HG02798 (cell line): ENCODE data around the gene DPYSL4.

ENCODE experiments used
- ATAC-seq: cut with Tn5 transposase; IDR thresholded peaks from one replicate; pipeline ENCODE4 v1.9.1; 2021; ENCODE audit warnings: mild to moderate bottlenecking; ENCODE audit not compliant: unreplicated experiment, poor library complexity

DPYSL4 gene

GRCh38 chr10:132224343-132225072 is 37.8 kb downstream of the DPYSL4 start:
- ATAC-seq, result no peak

DNA sequence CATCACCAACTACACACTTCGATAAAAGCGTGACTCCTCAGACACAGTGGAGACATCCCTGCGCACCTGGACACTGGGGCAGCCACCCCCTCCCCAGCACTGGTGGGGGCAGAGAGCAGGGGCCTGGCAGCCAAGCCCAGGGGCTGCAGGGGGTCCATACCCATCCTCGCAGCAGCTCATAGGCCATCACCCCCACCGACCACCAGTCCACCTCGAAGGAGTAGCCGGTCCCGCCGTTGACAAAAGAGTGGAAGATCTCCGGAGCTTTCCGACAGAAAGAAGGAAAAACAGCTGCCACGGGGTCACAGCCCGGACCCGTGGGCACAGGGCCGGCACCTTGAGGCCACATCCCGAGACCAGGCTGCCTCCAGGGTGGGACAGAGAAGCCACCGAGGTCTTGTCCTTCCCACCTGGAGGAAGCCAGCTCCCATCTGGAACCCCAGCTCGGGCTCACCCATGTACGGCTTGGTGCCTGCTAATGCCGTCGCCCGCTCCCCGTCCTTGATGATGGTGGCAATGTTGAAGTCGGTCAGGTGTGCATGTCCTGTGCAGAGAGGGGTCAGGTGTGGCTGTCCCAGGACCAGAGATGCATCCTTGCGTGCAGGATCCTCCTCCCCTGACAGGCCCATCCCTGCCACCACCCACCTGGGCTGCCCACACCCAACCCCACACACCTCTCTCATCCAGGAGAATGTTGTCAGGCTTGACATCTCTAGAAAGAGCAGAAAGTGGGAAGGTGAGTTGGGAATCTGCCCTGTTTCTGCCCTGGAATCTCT is 38.5 kb downstream of the DPYSL4 start:
- ATAC-seq, result no peak

- ATAC-seq, result no peak
These were observed 39.1 kb downstream of the DPYSL4 start for GRCh38 chr10:132225849-132226205.

DNA sequence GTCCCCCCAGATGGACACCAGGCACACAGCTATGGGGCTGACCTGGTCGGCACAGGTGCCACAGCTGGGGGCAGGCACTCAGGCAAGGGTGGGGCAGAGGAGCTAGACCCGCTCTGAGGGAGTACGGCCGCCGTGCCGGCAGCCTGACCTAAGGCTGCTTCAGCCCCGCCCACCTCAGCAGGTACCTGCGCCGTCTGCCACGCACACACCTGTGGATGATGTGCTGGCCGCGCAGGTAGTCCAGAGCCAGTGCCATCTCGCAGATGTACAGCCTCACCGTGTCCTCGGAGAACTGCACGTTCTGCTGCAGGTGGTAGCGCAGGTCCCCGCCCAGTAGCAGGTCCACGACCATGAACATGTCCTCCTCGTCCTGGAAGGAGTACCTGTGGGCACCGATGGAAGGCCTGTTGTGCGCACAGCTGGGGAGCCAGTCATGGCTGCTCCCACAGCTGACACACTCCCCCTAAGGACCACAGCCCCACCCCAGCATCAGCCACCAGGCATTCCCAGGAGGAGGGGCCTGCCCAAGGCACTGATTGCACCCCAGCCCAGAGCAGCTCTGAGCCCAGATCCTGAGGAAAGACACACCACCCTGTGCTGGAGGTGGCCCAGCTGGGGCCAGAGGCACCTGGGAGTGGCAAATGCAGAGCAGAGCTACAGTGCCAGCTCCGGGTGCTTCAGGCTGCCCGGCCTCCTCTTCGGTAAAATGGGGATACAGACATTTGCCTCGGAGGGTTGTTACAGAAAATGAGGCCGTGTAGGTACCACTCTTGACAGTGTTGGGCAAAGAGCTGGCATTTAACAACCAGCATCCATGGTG is 40.0 kb downstream of the DPYSL4 start:
- ATAC-seq, result no peak

DNA sequence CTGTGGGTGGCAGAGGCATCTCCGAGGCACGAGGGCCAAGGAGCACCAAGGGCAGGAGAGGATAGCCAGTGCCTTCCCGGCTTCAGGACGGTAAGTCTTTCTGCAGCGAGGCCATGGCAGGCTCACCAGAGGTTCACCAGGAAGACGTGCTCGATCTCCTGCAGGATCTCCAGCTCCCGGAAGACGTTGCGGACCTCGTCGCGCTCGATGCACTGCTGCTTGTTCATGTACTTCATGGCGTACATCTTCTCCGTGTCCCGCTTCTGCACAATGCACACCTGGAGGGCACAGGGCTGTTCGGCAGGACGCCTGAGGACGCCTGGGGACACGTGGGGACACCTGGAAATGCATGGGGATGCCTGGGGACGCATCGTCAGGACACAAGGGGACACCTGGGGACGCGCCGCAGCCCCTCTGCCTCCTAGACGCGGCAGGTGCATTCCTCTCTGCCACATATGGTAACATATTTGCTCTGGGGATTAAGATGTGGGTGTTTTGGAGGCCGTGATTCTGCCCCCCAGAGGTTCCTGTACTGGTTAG is 41.2 kb downstream of the DPYSL4 start:
- no peak for ATAC-seq

DNA sequence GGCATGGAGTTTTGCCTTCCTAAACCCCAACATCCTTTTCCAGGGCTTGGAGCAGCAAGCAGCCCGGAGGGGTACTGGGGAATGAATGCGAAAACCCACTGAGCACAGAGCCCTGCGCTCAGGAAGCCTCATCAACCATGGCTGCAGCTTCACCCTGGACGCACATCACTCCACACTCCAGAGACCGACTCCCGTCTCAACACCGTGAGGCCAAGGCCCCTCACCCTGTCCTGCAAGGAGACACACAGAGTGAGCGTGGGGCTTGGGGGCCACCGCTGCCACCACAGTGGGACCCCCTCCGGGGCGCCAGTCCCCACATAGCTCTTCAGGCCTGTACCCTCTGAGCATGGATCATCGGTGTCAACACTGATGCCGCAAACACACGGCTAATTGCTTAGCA is 41.9 kb downstream of the DPYSL4 start:
- ATAC-seq, result no peak

- ATAC-seq, result no peak
These were observed 42.3 kb downstream of the DPYSL4 start for GRCh38 chr10:132229096-132229495.

GRCh38 chr10:132229834-132230556 is 43.2 kb downstream of the DPYSL4 start:
- peak; percentile 65 for ATAC-seq

GRCh38 chr10:132230557-132231210 is 43.9 kb downstream of the DPYSL4 start:
- ATAC-seq, result no peak

DNA sequence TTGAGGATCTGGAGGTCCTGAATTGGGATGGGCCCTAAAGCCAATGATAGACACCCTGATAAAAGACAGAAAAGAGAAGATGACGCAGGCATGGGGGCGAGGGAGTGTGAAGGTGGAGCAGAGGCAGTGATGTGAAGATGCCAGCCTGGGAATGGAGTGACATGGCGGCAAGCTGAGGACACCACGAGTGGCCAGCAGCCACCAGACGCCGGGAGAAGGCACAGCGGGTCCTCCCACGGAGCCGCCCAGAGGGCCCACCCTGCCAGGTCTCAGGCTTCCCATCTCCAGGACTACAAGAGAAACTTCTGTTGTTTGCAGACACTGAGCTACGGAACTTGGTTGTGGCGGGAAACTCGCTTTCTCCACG is 44.9 kb downstream of the DPYSL4 start:
- no peak for ATAC-seq

GRCh38 chr10:132232023-132232951 is 45.5 kb downstream of the DPYSL4 start:
- no peak for ATAC-seq

DNA sequence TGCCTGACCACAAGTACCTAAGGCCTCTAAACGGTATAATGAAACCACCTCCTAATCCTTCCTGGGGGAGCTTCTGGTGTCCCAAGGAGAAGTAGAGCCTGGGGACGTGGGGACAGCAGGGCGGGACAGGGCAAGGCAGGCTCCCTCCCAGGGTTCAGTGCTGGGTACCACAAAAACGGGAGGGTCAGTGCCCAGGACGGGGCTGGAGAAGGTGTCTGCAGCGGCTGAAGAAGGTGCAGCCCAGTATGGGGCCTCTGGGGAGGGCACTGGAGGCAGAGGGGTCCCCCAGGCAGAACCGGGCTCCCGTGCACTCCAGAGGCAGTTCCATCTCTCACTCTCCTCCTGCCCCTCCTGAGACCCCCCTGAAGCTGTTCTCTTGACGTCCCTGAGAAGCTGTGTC is 46.2 kb downstream of the DPYSL4 start:
- no peak for ATAC-seq

- no peak for ATAC-seq
These were observed 46.8 kb downstream of the DPYSL4 start for GRCh38 chr10:132233501-132234085.

- no peak for ATAC-seq
These were observed 48.1 kb downstream of the DPYSL4 start for GRCh38 chr10:132234860-132235259.

DNA sequence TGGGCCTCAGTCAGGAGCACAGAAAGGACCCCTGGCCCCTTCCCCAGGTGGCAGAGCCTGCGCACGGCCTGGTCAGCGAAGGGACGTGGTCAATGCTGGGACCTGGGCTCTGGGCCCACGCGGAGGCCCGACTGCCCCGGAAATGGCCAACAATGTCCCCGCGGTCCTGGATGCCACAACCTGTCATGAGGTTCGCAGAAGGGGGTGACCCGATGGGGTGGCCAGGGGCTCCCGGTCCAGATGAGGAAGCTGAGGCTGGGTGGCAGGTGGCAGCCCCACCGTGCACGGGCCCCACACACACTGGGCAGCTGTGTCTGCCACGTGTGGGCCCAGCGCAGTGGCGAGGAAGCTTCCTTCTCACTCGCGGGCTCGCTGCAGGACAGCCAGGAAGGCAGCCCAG is 49.4 kb downstream of the DPYSL4 start:
- no peak for ATAC-seq

- no peak for ATAC-seq
These were observed 50.1 kb downstream of the DPYSL4 start for GRCh38 chr10:132236881-132237280.

DNA sequence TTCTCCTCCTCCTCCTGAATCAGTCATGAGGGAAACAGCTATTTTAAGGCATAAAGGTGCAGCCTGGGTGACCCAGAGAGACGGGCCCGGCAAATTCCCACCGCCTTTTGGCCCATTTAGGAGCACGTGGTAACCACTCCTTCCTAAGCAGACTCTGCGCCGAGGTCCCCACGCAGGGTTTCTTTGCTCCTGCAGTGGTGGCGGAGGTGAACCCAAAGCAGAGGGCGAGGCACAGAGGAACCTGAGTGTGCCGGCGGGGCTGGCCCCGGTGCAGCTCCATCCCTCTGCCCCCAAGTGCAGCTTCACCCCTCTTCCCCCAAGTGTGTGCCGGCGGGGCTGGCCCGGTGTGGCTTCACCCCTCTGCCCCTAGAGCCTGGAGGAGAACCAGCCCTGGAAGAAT is 50.6 kb downstream of the DPYSL4 start:
- no peak for ATAC-seq

DNA sequence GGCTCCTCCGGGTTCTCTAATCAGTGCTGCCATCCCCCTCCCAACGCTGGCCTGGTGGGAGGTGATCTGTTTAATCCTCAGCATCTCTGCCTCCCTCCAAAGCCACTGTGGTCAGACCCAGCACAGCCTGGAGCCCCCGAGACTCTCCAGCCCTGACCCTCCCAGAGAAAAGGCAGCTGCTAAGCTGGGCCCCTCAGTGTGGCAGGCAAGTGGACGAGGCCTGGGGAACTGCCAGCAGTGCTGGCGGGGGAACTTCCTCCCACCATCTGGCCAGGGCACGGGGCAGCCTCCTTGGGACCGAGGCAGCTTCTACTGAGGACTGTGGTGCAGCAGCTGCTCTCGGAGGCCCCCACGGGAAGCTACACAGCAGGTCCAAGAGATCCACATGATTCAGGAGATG is 51.1 kb downstream of the DPYSL4 start:
- ATAC-seq, result no peak
